GM12878 (cell line): ENCODE results near the gene TRIP6. TPM values are rescaled to one million over a fixed set of nuclear protein-coding genes. Genes with fewer than 3 reads are reported as not detected.

Experiments used
- ATAC-seq: fragments of 200-7000 bp; cut with Tn5 transposase; 3 replicates; pipeline ENCODE4 v1.9.1; 2020; ENCODE audit warnings: mild to moderate bottlenecking, moderate library complexity
- BruUV-seq: library from RNA; stranded (reverse); fragments of 400-500 nt; replicated peaks from 2 replicates; lab custom pipeline; 2021; lab: Mats Ljungman, UMichigan
- CTCF ChIA-PET: fragments of 300-600 bp; sonication (Branson Sonifier 250); formaldehyde crosslinking; extraction: SDS; loops from one replicate; lab custom pipeline; 2021; ENCODE audit warnings: inconsistent platforms; lab: Yijun Ruan, JAX
- POLR2A ChIA-PET: fragments of 350-600 bp; formaldehyde crosslinking; extraction: SDS; loops from one replicate; lab custom pipeline; 2021; ENCODE audit warnings: inconsistent platforms; lab: Charles Lee
- RAD21 ChIA-PET: fragments of 300-600 bp; sonication (Branson Sonifier 250); formaldehyde crosslinking; loops from one replicate; lab custom pipeline; 2023; ENCODE audit warnings: antibody characterized with exemption; ENCODE audit not compliant: unreplicated experiment; lab: Charles Lee
- SMC1A ChIA-PET: fragments of 300-600 bp; sonication (Branson Sonifier 250); formaldehyde crosslinking; loops from one replicate; lab custom pipeline; 2023; ENCODE audit not compliant: unreplicated experiment, uncharacterized antibody; lab: Charles Lee
- DNase-seq: peaks from one replicate; pipeline ENCODE4 v3.0.0-alpha.2; 2011; ENCODE audit warnings: low read depth, low spot score
- FAIRE-seq: peaks from 3 replicates; lab custom pipeline; 2011; peaks lifted over from hg19 to GRCh38; lab: Jason Lieb, UNC
- H2AFZ ChIP-seq: 2 replicates; pipeline ENCODE4 v1.6.0; 2011; ENCODE audit warnings: low read depth, low read length, control low read depth; ENCODE audit not compliant: control insufficient read depth
- H3K27ac ChIP-seq: 2 replicates; pipeline ENCODE4 v1.5.1; 2011; ENCODE audit warnings: control low read depth; ENCODE audit not compliant: control insufficient read depth, insufficient read depth
- H3K27me3 ChIP-seq, 2 experiments: replicated peaks in 1 of 2; 2 replicates each; pipeline versions ENCODE4 v1.6.0 to v1.6.1; 2011; ENCODE audit warnings: low read length in 1 of 2; ENCODE audit not compliant: control insufficient read depth in 2 of 2, insufficient read depth in 2 of 2
- H3K36me3 ChIP-seq, 2 experiments: 2 replicates each; pipeline ENCODE4 v1.5.1; 2011; ENCODE audit warnings: low read length in 1 of 2; ENCODE audit not compliant: control insufficient read depth in 2 of 2, insufficient read depth in 2 of 2
- H3K4me1 ChIP-seq: 2 replicates; pipeline ENCODE4 v1.6.1; 2011; ENCODE audit warnings: mild to moderate bottlenecking, low read length, moderate library complexity, mixed read lengths; ENCODE audit not compliant: control insufficient read depth, insufficient read depth
- H3K4me2 ChIP-seq: 2 replicates; pipeline ENCODE4 v1.6.0; 2011; ENCODE audit warnings: control low read depth; ENCODE audit not compliant: control insufficient read depth, insufficient read depth
- H3K4me3 ChIP-seq: fragments of 200-600 bp; sonication (generic); 2 replicates; pipeline ENCODE4 v1.5.1; 2016
- H3K79me2 ChIP-seq: 2 replicates; pipeline ENCODE4 v1.6.0; 2011; ENCODE audit warnings: low read length; ENCODE audit not compliant: control insufficient read depth, insufficient read depth
- H3K9ac ChIP-seq: 2 replicates; pipeline ENCODE4 v1.8.0; 2011; ENCODE audit warnings: low read length, control low read depth, mixed read lengths; ENCODE audit not compliant: control insufficient read depth, insufficient read depth
- H3K9me3 ChIP-seq: replicated peaks from 3 replicates; pipeline ENCODE4 v1.5.1; 2011; ENCODE audit warnings: mild to moderate bottlenecking, low read length; ENCODE audit not compliant: control insufficient read depth, insufficient read depth
- H4K20me1 ChIP-seq: 2 replicates; pipeline ENCODE4 v1.6.0; 2011; ENCODE audit not compliant: control insufficient read depth, insufficient read depth
- BCL11A ChIP-seq: IDR thresholded peaks from 2 replicates; pipeline ENCODE4 v1.6.1; 2011; ENCODE audit warnings: low read depth, low read length
- BRCA1 ChIP-seq: IDR thresholded peaks from 2 replicates; pipeline ENCODE4 v1.6.1; 2011; ENCODE audit warnings: low read depth, low read length, improper control_type of control experiment
- CBX3 ChIP-seq: fragments of 200-600 bp; sonication (generic); IDR thresholded peaks from 2 replicates; pipeline ENCODE4 v1.6.1; 2016; ENCODE audit warnings: low read depth, borderline replicate concordance
- CEBPB ChIP-seq, 2 experiments: fragments of 150-350 bp in 1 of 2; IDR thresholded peaks; 2 replicates each; pipeline ENCODE4 v1.6.1; 2012 to 2014; ENCODE audit warnings: low read depth in 2 of 2, low read length in 2 of 2, borderline replicate concordance in 1 of 2, inconsistent platforms in 1 of 2
- E2F4 ChIP-seq: IDR thresholded peaks from 2 replicates; pipeline ENCODE4 v1.6.1; 2012; ENCODE audit warnings: low read depth, low read length, improper control_type of control experiment
- GATAD2B ChIP-seq: fragments of 450-650 bp; conservative IDR thresholded peaks from 2 replicates; pipeline ENCODE4 v1.6.1; 2017; ENCODE audit warnings: low read depth, mild to moderate bottlenecking, moderate library complexity
- JUNB ChIP-seq: IDR thresholded peaks from 2 replicates; pipeline ENCODE4 v1.6.1; 2016; ENCODE audit warnings: antibody characterized with exemption, mild to moderate bottlenecking
- MEF2A ChIP-seq: IDR thresholded peaks from 2 replicates; pipeline ENCODE4 v1.6.1; 2011; ENCODE audit warnings: low read depth, mild to moderate bottlenecking, low read length, moderate library complexity; ENCODE audit not compliant: insufficient read depth
- MTA3 ChIP-seq: IDR thresholded peaks from 2 replicates; pipeline ENCODE4 v1.6.1; 2012; ENCODE audit warnings: low read length, inconsistent platforms, borderline replicate concordance
- MXI1 ChIP-seq: fragments of 150-350 bp; IDR thresholded peaks from 2 replicates; pipeline ENCODE4 v1.6.1; 2011; ENCODE audit warnings: low read depth, mild to moderate bottlenecking, inconsistent platforms, low read length, improper control_type of control experiment
- NFYA ChIP-seq: IDR thresholded peaks from 2 replicates; pipeline ENCODE4 v1.6.1; 2011; ENCODE audit warnings: low read depth, mild to moderate bottlenecking, low read length, improper control_type of control experiment, borderline replicate concordance
- POLR2AphosphoS2 ChIP-seq: IDR thresholded peaks from 2 replicates; pipeline ENCODE4 v1.6.1; 2011; ENCODE audit warnings: low read depth, mild to moderate bottlenecking, low read length, improper control_type of control experiment, moderate library complexity
- SMAD5 ChIP-seq: IDR thresholded peaks from 2 replicates; pipeline ENCODE4 v1.6.1; 2016; ENCODE audit warnings: antibody characterized with exemption, low read depth
- SMC3 ChIP-seq: IDR thresholded peaks from 2 replicates; pipeline ENCODE4 v1.6.1; 2011; ENCODE audit warnings: low read length, improper control_type of control experiment, borderline replicate concordance
- ZNF207 ChIP-seq: fragments of 450-650 bp; IDR thresholded peaks from 2 replicates; pipeline ENCODE4 v1.6.1; 2014; ENCODE audit warnings: antibody characterized with exemption, mild to moderate bottlenecking, borderline replicate concordance
- WGBS: methylation state at CpG from one replicate; pipeline ENCODE4 v1.1.6; 2016; ENCODE audit warnings: low lambda C conversion rate; ENCODE audit not compliant: insufficient replicate concordance, insufficient coverage; ENCODE audit errors: missing lambda C conversion rate; 5-methylcytosine and 5-hydroxymethylcytosine counted together
- in situ Hi-C: fragments of 300-500 bp; cut with MboI; formaldehyde crosslinking; loops from 9 replicates; pipeline ENCODE4 v1.14.3; 2018; ENCODE audit warnings: mixed read lengths
- intact Hi-C: fragments of 100-400 bp; cut with micrococcal nuclease; formaldehyde crosslinking; loops from one replicate; pipeline ENCODE4 v1.14.2; 2022; ENCODE audit not compliant: unreplicated experiment
- polyA plus RNA-seq, 11 experiments: library from polyadenylated mRNA; depleted of rRNA in 4 of 11; unstranded in 6 of 11; stranded (reverse) in 5 of 11; fragments of >200 nt; fragmentation: Nextera tagmentation in 4 of 11; fragmentation: Illumina TruSeq in 1 of 11; extraction: Ambion mirVana in 4 of 11; extraction: Trizol in 1 of 11; gene quantifications; 1 replicate in 1 of 11; 2 replicates in 10 of 11; pipeline versions ENCODE4 v1.2.1 to v1.2.3, GENCODE V29; 2011 to 2016; ENCODE audit warnings: inconsistent platforms in 2 of 11, missing spikeins in 2 of 11, low read depth in 1 of 11
- total RNA-seq, 4 experiments: library from RNA; depleted of rRNA in 3 of 4; stranded (reverse); fragments of >200 nt in 3 of 4; fragmentation: Illumina TruSeq in 1 of 4; extraction: Trizol in 1 of 4; gene quantifications; 2 replicates each; pipeline versions ENCODE4 v1.2.1 to v1.2.3, GENCODE V29; 2013 to 2021
- TF ChIP-seq, protein P1 (sequence below): fragments of 150-350 bp; IDR thresholded peaks from 2 replicates; pipeline ENCODE4 v1.6.1; 2014; ENCODE audit warnings: mild to moderate bottlenecking, low read depth, low read length

Gene TRIP6
- total and polyA plus RNA-seq, 10 of the 15 experiments (the other 5 are each of a cell fraction or from before 2014, with no cell fraction given), result 2.5 to 47.4 (median 25.5) TPM

DNA sequence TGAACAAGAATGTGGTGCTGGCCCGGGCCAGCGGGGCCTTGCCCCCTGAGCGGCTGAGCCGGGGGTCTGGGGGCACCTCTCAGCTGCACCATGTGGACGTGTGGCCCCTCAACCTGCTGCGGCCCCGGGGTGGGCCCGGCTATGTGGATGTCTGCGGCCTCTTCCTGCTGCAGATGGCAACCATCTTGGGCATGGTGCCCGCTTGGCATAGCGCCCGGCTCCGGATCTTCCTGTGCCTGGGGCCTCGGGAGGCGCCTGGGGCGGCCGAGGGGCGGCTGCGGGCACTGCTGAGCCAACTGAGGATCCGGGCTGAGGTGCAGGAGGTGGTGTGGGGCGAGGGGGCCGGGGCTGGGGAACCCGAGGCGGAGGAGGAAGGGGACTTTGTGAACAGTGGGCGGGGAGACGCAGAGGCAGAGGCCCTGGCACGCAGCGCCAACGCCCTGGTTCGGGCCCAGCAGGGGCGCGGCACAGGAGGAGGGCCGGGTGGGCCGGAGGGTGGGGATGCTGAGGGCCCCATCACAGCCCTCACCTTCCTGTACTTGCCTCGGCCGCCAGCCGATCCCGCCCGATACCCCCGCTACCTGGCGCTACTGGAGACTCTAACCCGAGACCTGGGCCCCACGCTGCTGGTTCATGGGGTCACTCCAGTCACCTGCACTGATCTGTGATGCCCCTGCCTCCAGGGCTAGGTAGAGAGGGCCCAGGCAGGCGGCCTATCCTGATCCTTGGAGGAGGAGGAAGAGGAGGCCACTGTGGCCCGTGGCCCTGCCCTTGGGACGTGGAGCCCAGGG is 1.1 kb upstream of the TRIP6 start:
- Histone ChIP-seq H3K4me1 (peaks cover 4% of the 10 kb centered on the region), H3K4me3 (no peak overlapping the region), H3K27me3 (no peaks in the 10 kb centered on the region), H3K9me3 (no peaks in the 10 kb centered on the region), H3K27ac (peak overlapping the region; percentile 92), H3K79me2 (peaks cover 22% of the 10 kb centered on the region), H3K9ac (peak overlapping the region; percentile 95), H3K4me2 (peak overlapping the region; percentile 72), H4K20me1 (no peaks in the 10 kb centered on the region), H3K36me3 (peaks cover 0 to 6% of the 10 kb centered on the region in 2 experiments; a peak in 3 of 4 replicates), H2AFZ (no peak overlapping the region; the same call in 1 of the 2 replicates)
- intact Hi-C loops, result no loop called here
- ATAC-seq (no peak), DNase-seq (no peak), FAIRE-seq (no peak)
- ChIA-PET SMC1A (interaction anchor here (1.0 kb wide), 1 partner anchor 9 kb away, joined by 3 read pairs; the partner anchor contains the start of gene SRRT), RAD21 (interaction anchor here (0.9 kb wide), 1 partner anchor 24 kb away, joined by 3 read pairs; the partner anchor contains the start of gene UFSP1), POLR2A (no interaction called here), CTCF (interaction anchor here (1.1 kb wide), 1 partner anchor 14 kb away, joined by 3 read pairs; the partner anchor contains the start of gene SLC12A9)
- TF ChIP-seq NFYA (no peak), BCL11A (no peak), CBX3 (no peak), E2F4 (no peak), SMC3 (no peak), BRCA1 (no peak), MXI1 (no peak), ZNF207 (no peak), JUNB (no peak), GATAD2B (no peak), MTA3 (no peak), POLR2AphosphoS2 (no peak), SMAD5 (no peak), MEF2A (no peak), CEBPB (IDR thresholded peaks at IDR 0.05; ENCODE audit: borderline replicate concordance in 1 of 2, low read depth in 2 of 2, low read length in 2 of 2) (no peak)
- TF ChIP-seq, protein P1, sequence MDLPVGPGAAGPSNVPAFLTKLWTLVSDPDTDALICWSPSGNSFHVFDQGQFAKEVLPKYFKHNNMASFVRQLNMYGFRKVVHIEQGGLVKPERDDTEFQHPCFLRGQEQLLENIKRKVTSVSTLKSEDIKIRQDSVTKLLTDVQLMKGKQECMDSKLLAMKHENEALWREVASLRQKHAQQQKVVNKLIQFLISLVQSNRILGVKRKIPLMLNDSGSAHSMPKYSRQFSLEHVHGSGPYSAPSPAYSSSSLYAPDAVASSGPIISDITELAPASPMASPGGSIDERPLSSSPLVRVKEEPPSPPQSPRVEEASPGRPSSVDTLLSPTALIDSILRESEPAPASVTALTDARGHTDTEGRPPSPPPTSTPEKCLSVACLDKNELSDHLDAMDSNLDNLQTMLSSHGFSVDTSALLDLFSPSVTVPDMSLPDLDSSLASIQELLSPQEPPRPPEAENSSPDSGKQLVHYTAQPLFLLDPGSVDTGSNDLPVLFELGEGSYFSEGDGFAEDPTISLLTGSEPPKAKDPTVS, result no peak
- BruUV-seq, result no TSS peak
- 52% methylated on average over 31 of the region's 46 CpGs for WGBS
- in situ Hi-C loops, result no loop called here
